Adrenal gland (tissue), 12 donors: ENCODE results near the gene CCDC74B. TPM values are rescaled to one million over a fixed set of nuclear protein-coding genes. Genes with fewer than 3 reads are reported as not detected.
"Not testable (repeated sequence)": the region's sequence is repeated elsewhere in the genome, so short reads cannot be mapped to it uniquely, and the experiment has no call there.

Experiments used
- DNase-seq, 7 donors: peaks; one replicate each; pipeline ENCODE4 v3.0.0-alpha.2; 2019 to 2020
- H3K27ac ChIP-seq, 5 donors: fragments of 200-600 bp; sonication (generic) in 4 of 5; 1 replicate in 3 of 5; 2 replicates in 2 of 5; pipeline versions ENCODE4 v1.5.1 to v1.8.0; 2016 to 2020; ENCODE audit warnings: mild to moderate bottlenecking in 1 of 5
- H3K27me3 ChIP-seq: fragments of 200-600 bp; 2 replicates; pipeline ENCODE4 v1.8.0; 2021
- H3K36me3 ChIP-seq, 2 donors: fragments of 200-600 bp; replicated peaks in 1 of 2; 1 replicate in 1 of 2; 2 replicates in 1 of 2; pipeline versions ENCODE4 v1.5.1 to v1.8.0; 2018 to 2022
- H3K4me1 ChIP-seq, 2 donors: fragments of 200-600 bp; replicated peaks in 1 of 2; 1 replicate in 1 of 2; 2 replicates in 1 of 2; pipeline versions ENCODE4 v1.5.1 to v1.8.0; 2018 to 2021
- H3K4me3 ChIP-seq, 4 donors: fragments of 200-600 bp; sonication (generic) in 3 of 4; one replicate each; pipeline ENCODE4 v1.5.1; 2016 to 2018
- H3K9me3 ChIP-seq, 3 donors: fragments of 200-600 bp; sonication (generic) in 1 of 3; replicated peaks in 1 of 3; 1 replicate in 2 of 3; 2 replicates in 1 of 3; pipeline versions ENCODE4 v1.5.1 to v1.8.0; 2016 to 2021
- CTCF ChIP-seq, 6 experiments: fragments of 450-650 bp in 4 of 6; fragments of 200-600 bp in 2 of 6; sonication (generic) in 1 of 6; IDR thresholded peaks; 1 replicate in 5 of 6; 2 replicates in 1 of 6; pipeline versions ENCODE4 v1.5.1 to v1.8.0; 2016 to 2021; ENCODE audit warnings: antibody characterized with exemption in 6 of 6, mild to moderate bottlenecking in 2 of 6, moderate library complexity in 1 of 6
- POLR2A ChIP-seq, 2 donors: fragments of 450-650 bp; IDR thresholded peaks; one replicate each; pipeline ENCODE4 v1.6.1; 2017; ENCODE audit warnings: antibody characterized with exemption in 2 of 2, mild to moderate bottlenecking in 2 of 2, moderate library complexity in 1 of 2
- WGBS, 4 donors: extraction: QIAGEN DNeasy Blood & Tissue Kit in 2 of 4; methylation state at CpG; one replicate each; pipeline versions ENCODE4 v1.1.5 to v1.1.7; 2013 to 2017; 5-methylcytosine and 5-hydroxymethylcytosine counted together
- intact Hi-C, 2 donors: fragments of 100-400 bp; cut with DNase I; formaldehyde crosslinking; loops; one replicate each; pipeline versions ENCODE4 v1.14.1 to v1.15.0; 2022 to 2023
- polyA plus RNA-seq, 3 donors: library from polyadenylated mRNA; stranded (reverse); fragments of 200-250 nt in 2 of 3; fragments of 350-450 nt in 1 of 3; fragmentation: Illumina TruSeq in 1 of 3; extraction: RNeasy Lipid Tissue Mini Kit (QIAGEN cat#74804) in 1 of 3; gene quantifications; one replicate each; pipeline ENCODE4 v1.2.3, GENCODE V29; 2013 to 2014
- total RNA-seq, 9 donors: library from RNA; depleted of rRNA in 4 of 9; stranded (reverse); fragments of >200 nt in 4 of 9; fragments of 120-200 nt in 1 of 9; fragmentation: NEBNext Ultra II Directional in 1 of 9; extraction: Animal tissue kit (Norgen Biotek cat#: 25700) in 1 of 9; gene quantifications; one replicate each; pipeline versions ENCODE4 v1.1.0 to v1.2.4, GENCODE V29; 2013 to 2023
- donor health status: healthy with polysubstance abuse.
- donor health status: Bipolar disorder and iron deficiency.
- donor health status: DM: yes; HTN: yes; CAD: no.
- donor health status: DM: no; HTN: no; CAD: no.
- donor health status: DM: no; HTN: no; CAD: no.
- donor health status: DM: yes; HTN: yes; CAD: no.

The CCDC74B gene
- total and polyA plus RNA-seq, 12 donors = 3.9 to 22.5 (median 9.8) TPM

GRCh38 chr2:130152816-130153595 is 8.1 kb upstream of the CCDC74B start:
- intact Hi-C loops = no loop called here
- WGBS, 4 donors = 89 to 95% (median 93%) methylated on average over 9 to 25 of the region's 25 CpGs
- Histone ChIP-seq H3K27me3 (no peaks in the 10 kb centered on the region), H3K4me1 (no peaks in the 10 kb centered on the region), H3K9me3 (no peaks in the 10 kb centered on the region), H3K27ac (no peak overlapping the region), H3K36me3 (peaks cover 0 to 18% of the 10 kb centered on the region in 2 donors), H3K4me3 (no peak overlapping the region)
- TF ChIP-seq CTCF (IDR thresholded peaks at IDR 0.05) (no peak), POLR2A (IDR thresholded peaks at IDR 0.05) (no peak)
- DNase-seq = no peak

GRCh38 chr2:130152136-130152815 is 7.4 kb upstream of the CCDC74B start:
- H3K27ac ChIP-seq, H3K4me3 ChIP-seq, intact Hi-C loops, H3K9me3 ChIP-seq, H3K4me1 ChIP-seq, H3K27me3 ChIP-seq: not testable (repeated sequence)
- peak in 2 of 7 donors; percentile 4 to 21 for DNase-seq
- H3K36me3 ChIP-seq = peaks cover 0 to 18% of the 10 kb centered on the region in 2 donors
- WGBS, 4 donors = 82 to 90% (median 87%) methylated on average over 5 to 23 of the region's 27 CpGs

- WGBS, 4 donors = 70 to 78% (median 73%) methylated on average over 5 of the region's 5 CpGs; no CpG with 5 or more reads in 1 of the 4 donors
- H3K4me1 ChIP-seq, H3K27me3 ChIP-seq, intact Hi-C loops, H3K4me3 ChIP-seq, H3K9me3 ChIP-seq, DNase-seq, H3K27ac ChIP-seq: not testable (repeated sequence)
- peaks cover 0 to 18% of the 10 kb centered on the region in 2 donors for H3K36me3 ChIP-seq
Observed at GRCh38 chr2:130151145-130151512, 6.2 kb upstream of the CCDC74B start.

GRCh38 chr2:130150181-130151144 is 5.6 kb upstream of the CCDC74B start:
- H3K36me3 ChIP-seq = peaks cover 0 to 18% of the 10 kb centered on the region in 2 donors
- no peaks in the 10 kb centered on the region for H3K9me3 ChIP-seq
- peak in 5 of 7 donors; percentile 22 to 66 (median 35) for DNase-seq
- no peaks in the 10 kb centered on the region for H3K27me3 ChIP-seq
- no peaks in the 10 kb centered on the region for H3K4me1 ChIP-seq
- no peak overlapping the region for H3K27ac ChIP-seq
- no peak for TF ChIP-seq CTCF (IDR thresholded peaks at IDR 0.05)
- no peak for TF ChIP-seq POLR2A (IDR thresholded peaks at IDR 0.05)
- no peak overlapping the region for H3K4me3 ChIP-seq
- intact Hi-C loops = no loop called here
- 68 to 81% (median 76%) methylated on average over 23 of the region's 23 CpGs for WGBS, 4 donors

- peaks cover 0 to 10% of the 10 kb centered on the region in 2 donors for H3K36me3 ChIP-seq
- H3K4me1 ChIP-seq, H3K27me3 ChIP-seq, H3K4me3 ChIP-seq, DNase-seq, intact Hi-C loops, H3K27ac ChIP-seq, H3K9me3 ChIP-seq: not testable (repeated sequence)
- WGBS, 4 donors = 63 to 77% (median 71%) methylated on average over 6 of the region's 6 CpGs
Observed at GRCh38 chr2:130148515-130148914, 3.6 kb upstream of the CCDC74B start.

GRCh38 chr2:130143266-130144039 is 1.5 kb downstream of the CCDC74B start:
- H3K27me3 ChIP-seq, H3K9me3 ChIP-seq, H3K4me3 ChIP-seq, intact Hi-C loops, H3K27ac ChIP-seq, H3K4me1 ChIP-seq, H3K36me3 ChIP-seq: not testable (repeated sequence)
- peak in 1 of 7 donors; percentile 43 for DNase-seq
- 65 to 79% (median 73%) methylated on average over 8 to 20 of the region's 28 CpGs for WGBS, 4 donors

- H3K27ac ChIP-seq, intact Hi-C loops, H3K27me3 ChIP-seq, H3K4me1 ChIP-seq, H3K4me3 ChIP-seq, H3K36me3 ChIP-seq, H3K9me3 ChIP-seq: not testable (repeated sequence)
- WGBS, 4 donors = 81 to 100% (median 89%) methylated on average over 3 to 13 of the region's 13 CpGs
- DNase-seq = peak in 1 of 7 donors; percentile 42
Observed at GRCh38 chr2:130142396-130143265, 2.3 kb downstream of the CCDC74B start.
